Measurements from ENCODE around the gene DGKH.

DGKH gene, protein sequence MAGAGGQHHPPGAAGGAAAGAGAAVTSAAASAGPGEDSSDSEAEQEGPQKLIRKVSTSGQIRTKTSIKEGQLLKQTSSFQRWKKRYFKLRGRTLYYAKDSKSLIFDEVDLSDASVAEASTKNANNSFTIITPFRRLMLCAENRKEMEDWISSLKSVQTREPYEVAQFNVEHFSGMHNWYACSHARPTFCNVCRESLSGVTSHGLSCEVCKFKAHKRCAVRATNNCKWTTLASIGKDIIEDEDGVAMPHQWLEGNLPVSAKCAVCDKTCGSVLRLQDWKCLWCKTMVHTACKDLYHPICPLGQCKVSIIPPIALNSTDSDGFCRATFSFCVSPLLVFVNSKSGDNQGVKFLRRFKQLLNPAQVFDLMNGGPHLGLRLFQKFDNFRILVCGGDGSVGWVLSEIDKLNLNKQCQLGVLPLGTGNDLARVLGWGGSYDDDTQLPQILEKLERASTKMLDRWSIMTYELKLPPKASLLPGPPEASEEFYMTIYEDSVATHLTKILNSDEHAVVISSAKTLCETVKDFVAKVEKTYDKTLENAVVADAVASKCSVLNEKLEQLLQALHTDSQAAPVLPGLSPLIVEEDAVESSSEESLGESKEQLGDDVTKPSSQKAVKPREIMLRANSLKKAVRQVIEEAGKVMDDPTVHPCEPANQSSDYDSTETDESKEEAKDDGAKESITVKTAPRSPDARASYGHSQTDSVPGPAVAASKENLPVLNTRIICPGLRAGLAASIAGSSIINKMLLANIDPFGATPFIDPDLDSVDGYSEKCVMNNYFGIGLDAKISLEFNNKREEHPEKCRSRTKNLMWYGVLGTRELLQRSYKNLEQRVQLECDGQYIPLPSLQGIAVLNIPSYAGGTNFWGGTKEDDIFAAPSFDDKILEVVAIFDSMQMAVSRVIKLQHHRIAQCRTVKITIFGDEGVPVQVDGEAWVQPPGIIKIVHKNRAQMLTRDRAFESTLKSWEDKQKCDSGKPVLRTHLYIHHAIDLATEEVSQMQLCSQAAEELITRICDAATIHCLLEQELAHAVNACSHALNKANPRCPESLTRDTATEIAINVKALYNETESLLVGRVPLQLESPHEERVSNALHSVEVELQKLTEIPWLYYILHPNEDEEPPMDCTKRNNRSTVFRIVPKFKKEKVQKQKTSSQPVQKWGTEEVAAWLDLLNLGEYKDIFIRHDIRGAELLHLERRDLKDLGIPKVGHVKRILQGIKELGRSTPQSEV

DNA sequence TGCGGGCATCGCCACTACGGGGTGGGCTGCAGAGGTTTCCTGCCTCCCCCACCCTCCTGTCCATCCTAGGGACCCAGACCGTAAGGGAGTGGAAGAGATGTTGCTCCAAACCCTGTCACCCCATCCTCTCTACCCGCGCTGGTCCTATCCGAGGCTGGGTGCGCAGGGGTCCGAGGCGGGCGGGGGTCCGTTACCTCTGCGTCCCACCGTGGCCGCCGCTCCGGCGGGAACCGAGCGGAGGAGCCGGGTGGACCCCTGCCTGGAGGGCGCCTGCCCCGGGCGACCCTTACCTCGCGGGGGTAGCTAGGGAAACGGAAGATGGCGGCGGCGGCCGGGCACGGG, at the start of gene DGKH:
DGKH (plus strand) TSS at position 307 of the 342 bp plus-strand sequence. CDS start 126 bp downstream, outside the sequence.
- DNase-seq (ENCODE audit: low read depth, low spot score), result no peak

DNA sequence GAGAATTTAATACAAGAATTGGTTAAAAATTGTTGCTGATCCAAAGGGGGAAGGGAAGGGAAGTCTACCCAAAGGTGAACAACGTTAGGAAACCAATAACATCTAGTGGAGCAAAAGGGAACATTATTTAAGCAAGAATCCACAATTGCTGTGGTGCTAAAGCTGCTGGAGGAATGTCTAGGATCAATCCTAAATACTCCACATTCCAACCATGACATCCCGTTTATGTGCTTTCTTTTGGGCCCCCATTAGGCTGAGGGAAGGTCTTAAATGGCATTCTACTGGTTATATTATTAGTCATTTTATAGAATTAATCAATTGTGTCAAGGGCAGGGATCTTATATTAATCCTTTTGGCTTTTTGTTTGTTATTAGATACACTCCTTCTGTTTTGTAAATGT, 47.6 kb upstream of the DGKH start:
- peak; percentile 16 for DNase-seq (ENCODE audit: low read depth, low spot score)

DNA sequence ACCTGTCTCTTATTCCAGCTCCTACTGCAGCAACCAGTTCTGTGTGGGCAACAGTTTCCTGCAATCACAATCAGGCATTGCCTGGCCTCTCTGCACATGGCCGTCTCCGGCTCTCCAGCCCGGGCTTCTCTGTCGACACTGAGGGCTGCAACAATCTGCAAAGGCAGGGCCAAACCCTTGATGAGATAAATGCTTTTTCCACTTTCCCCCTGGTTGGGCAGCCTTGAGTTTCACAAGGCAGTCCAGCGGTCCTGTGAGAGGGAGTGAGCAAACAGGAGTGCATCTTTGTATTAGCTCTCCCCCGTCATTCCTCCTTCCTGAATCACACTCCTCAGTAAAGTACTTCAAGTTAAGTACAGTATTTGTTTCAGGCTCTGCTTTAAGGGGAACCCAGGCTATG, 46.9 kb upstream of the DGKH start:
- peak; percentile 80 for DNase-seq (ENCODE audit: low read depth, low spot score)

DNA sequence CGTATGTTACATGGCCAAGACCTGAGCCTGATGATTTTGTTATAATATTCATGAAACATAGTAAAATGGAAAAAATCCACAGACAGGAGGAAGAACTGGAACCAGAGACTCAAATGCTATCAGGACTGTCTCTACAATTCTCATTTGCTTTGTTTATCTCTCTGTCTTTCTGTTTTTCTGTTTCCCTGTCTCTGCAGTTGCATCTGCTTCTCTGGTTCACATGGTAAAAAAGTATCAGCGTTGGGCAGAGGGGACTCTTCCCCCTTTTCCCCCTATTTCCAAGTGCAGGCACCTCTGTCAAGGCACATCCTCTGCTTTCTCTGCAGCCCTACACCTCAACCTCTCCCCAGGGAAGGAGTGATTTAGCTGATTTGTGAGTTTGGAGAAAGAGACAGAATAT, 46.4 kb upstream of the DGKH start:
- no peak for DNase-seq (ENCODE audit: low read depth, low spot score)

DNA sequence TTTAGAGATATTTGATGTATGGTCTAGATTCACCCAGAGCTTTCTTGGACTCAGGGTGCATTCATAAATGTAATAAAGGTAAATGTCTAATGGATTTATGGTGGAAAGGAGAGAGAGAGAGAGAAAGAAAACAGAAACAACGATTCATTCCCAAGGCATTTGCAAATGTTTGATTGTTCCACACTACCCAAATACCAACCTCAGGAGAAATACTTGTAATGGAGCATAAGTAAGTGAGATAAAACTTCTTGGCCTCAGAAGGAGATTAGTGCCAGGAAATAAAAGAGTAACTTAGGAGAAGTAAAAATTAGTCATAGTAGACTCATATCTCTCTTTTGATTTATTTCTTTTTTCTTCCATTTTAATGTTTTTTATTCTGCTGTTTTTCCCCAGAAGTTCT, 40.6 kb upstream of the DGKH start:
- peak; percentile 69 for DNase-seq (ENCODE audit: low read depth, low spot score)

DNA sequence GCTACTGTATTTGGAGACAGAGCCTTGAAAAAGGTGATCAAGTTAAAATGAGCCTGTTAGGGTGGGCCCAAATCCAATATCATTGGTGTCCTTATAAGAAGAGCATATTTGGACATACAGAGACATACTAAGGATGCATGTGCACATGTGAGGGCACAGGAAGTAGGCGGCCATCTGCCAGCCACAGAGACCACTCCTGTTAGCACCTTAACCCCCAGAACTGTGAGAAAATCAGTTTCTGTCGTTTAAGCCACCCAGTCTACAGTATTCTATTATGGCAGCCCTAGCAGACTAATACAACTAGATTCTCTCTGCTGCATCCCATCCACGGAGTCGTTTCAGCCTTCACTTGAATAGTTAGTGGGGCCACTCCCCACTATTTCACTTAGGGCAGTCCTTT, 39.4 kb upstream of the DGKH start:
- DNase-seq (ENCODE audit: low read depth, low spot score), result no peak

DNA sequence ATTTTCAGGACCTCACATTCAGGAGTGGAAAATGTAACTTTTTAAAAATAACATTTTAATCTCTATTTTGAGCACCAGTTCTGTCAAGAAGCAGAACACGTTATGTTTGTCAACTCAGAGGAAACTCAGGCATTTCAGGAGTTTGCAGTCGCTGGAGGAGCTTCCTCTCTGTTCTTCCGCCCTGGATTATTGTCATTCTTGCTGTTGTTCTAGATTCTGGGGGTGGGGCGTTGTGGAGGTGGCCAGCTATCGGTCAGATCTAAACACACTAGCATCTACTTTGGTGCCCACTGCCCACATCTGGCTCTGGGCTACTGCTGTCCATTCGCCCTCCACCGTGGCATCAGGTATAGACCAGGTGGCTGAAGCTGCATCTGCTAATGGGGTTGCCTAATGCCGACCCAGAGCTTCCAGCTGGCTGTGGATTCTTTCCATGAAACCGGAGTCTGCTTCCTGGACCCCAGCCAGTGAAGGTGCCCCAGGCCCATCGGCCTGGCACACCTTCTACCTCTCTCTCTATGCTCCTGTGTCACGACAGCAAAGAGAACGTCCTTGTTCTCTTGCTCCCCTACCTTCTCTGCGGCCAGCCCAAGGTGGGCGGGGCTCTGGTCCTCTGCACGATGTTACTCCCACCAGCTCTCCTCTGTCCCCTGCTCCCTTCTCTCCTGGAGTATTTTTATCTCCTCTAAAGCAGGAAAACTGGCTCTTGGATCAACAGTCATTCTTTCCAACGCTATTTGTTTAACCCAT, 36.7 kb upstream of the DGKH start:
- DNase-seq (ENCODE audit: low read depth, low spot score), result no peak

DNA sequence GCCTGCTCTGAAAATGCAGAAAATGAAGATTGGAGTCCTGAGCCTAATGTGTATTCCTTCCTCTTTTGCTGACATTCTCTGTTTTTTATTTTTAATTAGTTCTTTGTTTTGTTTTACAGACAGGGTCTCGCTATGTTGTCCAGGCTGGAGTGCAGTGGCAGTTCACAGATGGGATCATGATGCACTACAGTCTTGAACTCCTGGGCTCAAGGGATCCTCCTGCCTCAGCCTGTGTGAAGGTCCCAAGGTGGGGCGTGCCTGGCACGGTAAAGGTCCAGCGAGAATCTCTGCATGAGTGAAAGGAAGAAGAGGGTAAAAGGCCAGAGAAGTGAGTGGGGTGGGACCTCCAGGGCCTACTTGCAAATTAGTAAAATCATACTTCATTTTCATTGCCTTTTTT, 34.3 kb upstream of the DGKH start:
- no peak for DNase-seq (ENCODE audit: low read depth, low spot score)

DNA sequence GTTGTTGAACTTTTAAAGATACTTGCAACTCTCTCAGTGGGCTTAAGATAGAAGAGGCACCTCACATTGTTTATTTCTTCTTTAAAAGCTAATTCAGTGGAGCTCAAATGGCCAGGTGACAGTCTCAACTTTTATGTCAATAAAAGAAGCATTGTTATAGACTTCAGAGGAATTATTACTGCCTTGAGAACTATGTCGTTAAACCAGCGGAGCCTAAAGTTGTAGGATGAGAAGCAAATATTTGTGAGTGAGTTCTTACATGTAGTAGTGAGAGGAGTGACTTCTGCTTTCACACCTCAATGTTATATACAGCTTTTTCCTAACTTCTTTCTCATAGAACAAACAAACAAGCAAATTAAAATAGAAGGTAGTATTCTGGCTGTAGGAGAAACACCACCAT, 31.2 kb upstream of the DGKH start:
- DNase-seq (ENCODE audit: low read depth, low spot score), result no peak

DNA sequence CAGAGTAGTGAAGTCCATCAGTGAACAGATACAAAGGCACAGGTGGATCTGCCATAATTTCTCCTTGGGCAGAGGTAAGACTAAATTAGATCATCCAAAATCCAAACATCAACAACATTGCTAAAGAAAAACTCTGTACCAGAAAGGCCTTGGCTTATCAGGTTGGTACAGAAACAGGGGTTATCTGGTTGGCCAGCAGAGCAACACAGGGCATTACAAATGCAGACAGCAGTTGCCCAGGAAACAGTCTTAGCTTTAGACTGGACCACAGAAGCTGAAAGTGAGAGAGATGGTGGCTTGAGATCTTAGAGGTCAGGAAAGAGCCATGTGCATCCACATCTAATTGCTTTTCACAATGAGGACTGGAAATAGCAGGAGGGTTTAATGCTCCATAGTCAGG, 26.6 kb upstream of the DGKH start:
- DNase-seq (ENCODE audit: low read depth, low spot score), result no peak

DNA sequence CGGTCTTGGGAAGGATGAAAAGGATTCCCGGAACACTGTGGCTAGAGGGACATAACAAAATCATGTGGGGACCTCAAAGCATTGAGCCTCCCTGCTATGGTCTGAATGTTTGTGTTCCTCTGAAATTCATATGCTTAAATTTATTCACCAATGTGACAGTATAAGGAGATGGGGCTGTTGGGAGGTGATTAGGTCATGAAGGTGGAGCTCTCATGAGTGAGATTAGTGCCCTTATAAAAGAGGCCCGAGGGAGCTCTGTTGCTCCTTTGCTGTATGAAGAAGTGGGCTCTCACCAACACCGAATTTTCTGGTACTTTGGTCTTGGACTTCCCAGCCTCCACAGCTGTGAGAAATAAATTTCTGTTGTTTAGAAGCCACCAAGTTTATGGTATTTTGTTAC, 26.1 kb upstream of the DGKH start:
- DNase-seq (ENCODE audit: low read depth, low spot score), result no peak

DNA sequence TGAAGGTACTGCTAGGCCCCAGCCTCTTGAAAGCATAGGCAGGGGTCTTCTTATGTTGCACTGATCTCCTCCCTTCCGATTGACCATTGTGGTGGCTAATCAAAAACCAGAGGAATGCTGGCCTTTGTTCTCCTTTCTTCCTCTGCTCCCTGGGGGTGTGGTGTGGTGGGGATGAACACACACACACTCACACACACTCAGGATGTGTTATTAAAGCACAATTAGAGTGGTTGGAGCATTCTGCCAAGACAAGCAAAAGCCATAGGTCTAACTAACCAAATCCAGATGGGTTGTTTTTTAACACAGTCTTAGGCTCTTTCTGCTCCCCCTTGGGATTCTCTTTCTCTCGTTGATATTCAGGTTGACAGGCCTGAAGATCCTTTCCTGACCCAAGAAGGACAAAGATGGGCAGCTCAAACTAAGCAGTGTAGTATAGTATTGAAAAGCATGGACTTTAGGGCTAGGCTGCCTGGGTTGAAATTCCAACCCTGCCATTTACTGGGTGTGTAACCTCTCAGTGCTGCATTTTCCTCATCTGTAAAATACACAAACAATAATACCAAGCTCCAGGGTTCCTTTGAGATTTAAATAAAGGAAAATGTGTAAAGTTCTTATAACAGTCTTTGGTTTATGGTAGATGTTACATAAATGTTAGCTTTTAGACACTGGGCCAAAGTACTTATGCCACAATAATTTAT, 25.5 kb upstream of the DGKH start:
- peak; percentile 52 for DNase-seq (ENCODE audit: low read depth, low spot score)

DNA sequence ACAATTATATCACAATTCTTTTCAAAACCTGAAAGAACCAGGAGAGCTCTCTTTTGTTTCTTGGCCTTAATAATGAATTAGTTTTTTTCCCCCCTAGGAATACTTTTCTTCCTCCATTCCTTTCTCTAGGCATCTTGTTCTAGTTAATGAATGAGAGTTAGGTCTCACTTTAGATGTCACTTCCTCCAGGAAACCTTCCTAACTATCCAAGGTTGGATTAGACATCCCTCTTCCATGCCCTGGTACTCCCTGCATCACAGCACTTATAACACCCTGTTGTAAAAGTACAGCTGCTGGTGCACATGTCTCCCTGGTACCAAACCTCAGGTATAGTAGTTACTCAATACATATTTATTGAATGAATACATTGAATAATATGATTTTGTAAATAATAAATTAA, 21.2 kb upstream of the DGKH start:
- no peak for DNase-seq (ENCODE audit: low read depth, low spot score)

DNA sequence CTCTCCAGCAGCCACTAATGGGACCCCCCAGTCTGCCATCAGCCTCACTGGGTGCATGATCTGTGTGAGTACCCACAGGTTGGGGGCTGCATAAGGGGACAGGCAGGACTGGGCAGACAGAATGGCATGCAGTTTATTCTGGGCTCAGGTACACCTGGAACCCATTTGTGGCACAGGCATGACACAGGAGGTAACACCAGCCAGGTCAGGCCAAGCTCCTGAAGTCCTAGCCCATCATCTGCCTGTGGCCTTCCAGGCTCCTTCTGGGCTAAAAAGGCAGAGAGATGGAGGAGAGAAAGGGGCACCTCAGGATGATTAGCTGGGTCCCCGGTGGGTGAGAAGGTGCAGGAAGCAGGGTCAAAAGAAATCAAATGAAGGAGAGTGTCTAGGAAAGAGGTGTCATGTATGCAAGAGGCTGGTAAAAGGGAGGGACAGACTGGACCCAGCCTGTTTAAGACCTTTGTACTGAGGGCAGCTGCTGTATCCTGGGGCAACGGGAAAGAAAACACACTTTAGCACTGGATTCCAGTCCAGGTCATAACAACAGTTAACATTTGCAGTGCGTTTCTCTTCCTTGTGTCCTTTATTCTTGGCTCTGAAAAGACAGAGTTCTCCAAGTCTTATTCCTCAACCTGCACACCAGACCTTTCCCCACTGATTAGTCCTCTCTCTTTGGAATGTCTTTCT, 20.2 kb upstream of the DGKH start:
- no peak for DNase-seq (ENCODE audit: low read depth, low spot score)

DNA sequence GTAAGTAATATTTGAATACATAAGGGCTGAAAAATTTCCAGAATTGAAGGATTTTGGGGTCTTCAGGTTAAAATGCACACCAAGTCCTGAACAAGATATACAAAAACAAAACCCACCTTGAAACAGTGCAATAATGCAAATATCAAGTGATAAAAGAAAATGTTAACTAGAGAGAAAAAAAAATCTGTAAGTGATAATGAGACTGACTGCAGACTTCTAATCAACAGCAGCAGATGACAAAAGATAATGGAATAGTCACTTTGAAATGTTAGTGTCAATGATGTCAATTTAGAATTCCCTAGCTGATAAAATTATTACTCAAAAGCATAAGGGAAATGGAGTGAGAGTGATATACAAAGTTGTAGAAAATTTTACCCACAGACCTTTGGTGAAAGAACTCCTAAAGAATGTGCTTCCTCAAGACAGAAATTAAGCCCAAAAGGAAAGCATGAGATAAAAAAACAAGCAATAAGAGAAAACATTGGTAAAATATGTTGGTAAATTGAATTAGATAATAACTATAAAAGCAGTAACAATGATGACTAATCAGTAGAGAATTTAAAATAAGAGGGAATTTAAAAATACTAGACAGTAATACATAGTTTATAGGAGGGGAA, 12.4 kb upstream of the DGKH start:
- no peak for DNase-seq (ENCODE audit: low read depth, low spot score)

DNA sequence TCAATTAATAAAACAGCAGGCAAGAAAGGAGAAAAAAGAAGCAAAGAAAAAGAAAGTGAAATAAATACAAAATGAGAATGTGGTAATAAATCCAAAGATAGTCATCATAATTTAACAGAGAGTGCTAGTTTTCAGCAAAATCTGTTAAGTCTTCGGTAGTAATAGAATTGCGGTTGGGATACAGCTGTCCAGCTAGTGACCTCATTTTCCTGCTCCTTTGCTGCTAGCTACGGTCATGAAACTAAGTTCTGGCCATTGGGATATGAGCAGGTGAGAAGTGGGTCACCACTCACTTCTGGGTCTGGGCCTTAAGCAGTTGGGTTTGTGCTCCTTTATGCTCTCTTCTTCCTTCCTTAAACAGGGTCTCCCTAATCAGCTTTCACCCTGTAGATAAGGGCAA, 11.7 kb upstream of the DGKH start:
- no peak for DNase-seq (ENCODE audit: low read depth, low spot score)

DNA sequence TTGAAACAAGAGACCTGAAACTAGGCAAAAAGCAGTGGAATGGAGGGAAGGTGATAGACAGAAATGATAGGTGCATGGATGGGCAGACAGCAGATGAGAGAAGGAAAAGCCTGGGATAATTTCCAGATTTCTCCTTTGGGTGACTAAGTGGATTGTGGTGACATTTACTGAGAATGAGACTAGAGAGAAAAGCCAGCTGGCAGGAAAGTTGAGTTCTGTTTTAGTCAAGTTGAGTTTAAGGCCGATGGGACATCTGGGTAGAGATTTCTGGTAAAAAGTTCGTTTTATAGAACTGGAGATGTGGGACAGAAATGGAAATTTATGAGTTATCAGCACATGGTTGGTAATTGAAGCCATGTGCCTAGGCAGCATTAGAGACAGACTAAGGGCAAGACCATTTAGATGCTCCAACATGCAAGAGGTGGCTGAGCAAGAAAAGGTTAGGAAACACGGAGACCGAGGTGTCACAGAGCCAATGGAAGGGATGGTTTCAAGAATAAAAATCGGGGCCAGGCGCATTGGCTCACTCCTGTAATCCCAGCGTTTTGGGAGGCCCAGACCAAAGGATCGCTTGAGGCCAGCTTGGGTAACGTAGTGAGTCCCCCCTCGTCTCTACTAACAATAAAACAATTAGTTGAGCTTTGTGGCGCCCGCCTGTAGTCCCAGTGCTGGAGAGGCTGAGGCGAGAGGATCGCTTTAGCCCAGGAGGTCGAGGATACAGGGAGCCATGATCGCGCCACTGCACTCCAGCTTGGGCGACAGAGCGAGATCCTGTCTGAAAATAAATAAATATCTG, 9.6 kb upstream of the DGKH start:
- no peak for DNase-seq (ENCODE audit: low read depth, low spot score)

DNA sequence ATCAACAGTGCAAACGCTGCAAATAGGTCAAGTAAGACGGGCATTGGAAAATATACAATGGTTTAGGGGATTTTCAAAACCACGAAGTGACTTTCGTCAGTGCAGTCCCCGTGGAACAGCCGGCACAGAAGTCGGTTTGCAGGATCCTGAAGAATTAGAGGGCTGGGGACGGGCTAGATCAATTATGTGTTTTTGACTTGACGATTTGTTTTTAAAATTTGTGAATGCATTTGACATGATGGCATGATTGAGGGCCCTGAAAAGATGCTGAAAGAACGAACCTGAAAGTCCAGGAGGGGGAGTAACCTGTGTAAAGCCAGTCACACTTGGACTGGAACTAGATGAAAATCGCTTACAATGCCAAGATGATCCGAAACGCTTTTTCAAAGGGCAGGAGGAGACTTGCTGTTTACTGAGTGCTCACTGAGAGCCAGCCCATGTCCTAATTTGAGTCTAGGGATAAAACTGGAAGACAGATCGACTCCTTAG, 8.9 kb upstream of the DGKH start:
- DNase-seq (ENCODE audit: low read depth, low spot score), result no peak

All from astrocyte of the hippocampus (primary cell).